ENCODE results near the gene RASGRF2.
"Not testable (repeated sequence)": the region's sequence is repeated elsewhere in the genome, so short reads cannot be mapped to it uniquely, and the experiment has no call there.

RASGRF2 gene

GRCh38 chr5:81045389-81045807 lies 85.2 kb downstream of the RASGRF2 start:
- Histone ChIP-seq H3K27ac (no peak overlapping the region), H3K27me3 (peaks cover 31% of the 10 kb centered on the region), H3K36me3 (no peaks in the 10 kb centered on the region), H3K9me3 (no peaks in the 10 kb centered on the region), H3K4me3 (ENCODE audit: low read depth in 1 of 2, low read length in 1 of 2) (no peak overlapping the region), H3K4me1 (ENCODE audit: control insufficient read depth in 1 of 2, insufficient read depth in 1 of 2, low read depth in 1 of 2, low read length in 1 of 2) (no peaks in the 10 kb centered on the region)
- TF ChIP-seq, protein P1, sequence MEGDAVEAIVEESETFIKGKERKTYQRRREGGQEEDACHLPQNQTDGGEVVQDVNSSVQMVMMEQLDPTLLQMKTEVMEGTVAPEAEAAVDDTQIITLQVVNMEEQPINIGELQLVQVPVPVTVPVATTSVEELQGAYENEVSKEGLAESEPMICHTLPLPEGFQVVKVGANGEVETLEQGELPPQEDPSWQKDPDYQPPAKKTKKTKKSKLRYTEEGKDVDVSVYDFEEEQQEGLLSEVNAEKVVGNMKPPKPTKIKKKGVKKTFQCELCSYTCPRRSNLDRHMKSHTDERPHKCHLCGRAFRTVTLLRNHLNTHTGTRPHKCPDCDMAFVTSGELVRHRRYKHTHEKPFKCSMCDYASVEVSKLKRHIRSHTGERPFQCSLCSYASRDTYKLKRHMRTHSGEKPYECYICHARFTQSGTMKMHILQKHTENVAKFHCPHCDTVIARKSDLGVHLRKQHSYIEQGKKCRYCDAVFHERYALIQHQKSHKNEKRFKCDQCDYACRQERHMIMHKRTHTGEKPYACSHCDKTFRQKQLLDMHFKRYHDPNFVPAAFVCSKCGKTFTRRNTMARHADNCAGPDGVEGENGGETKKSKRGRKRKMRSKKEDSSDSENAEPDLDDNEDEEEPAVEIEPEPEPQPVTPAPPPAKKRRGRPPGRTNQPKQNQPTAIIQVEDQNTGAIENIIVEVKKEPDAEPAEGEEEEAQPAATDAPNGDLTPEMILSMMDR (IDR thresholded peaks at IDR 0.05), result no peak

GRCh38 chr5:81046041-81046440 lies 85.9 kb downstream of the RASGRF2 start:
- no peaks in the 10 kb centered on the region for H3K4me1 ChIP-seq (ENCODE audit: control insufficient read depth in 1 of 2, insufficient read depth in 1 of 2, low read depth in 1 of 2, low read length in 1 of 2)
- no peak overlapping the region for H3K4me3 ChIP-seq (ENCODE audit: low read depth in 1 of 2, low read length in 1 of 2)
- TF ChIP-seq, protein P1 (IDR thresholded peaks at IDR 0.05), result no peak
- peaks cover 31% of the 10 kb centered on the region for H3K27me3 ChIP-seq
- no peaks in the 10 kb centered on the region for H3K36me3 ChIP-seq
- H3K27ac ChIP-seq, result no peak overlapping the region
- no peaks in the 10 kb centered on the region for H3K9me3 ChIP-seq

DNA sequence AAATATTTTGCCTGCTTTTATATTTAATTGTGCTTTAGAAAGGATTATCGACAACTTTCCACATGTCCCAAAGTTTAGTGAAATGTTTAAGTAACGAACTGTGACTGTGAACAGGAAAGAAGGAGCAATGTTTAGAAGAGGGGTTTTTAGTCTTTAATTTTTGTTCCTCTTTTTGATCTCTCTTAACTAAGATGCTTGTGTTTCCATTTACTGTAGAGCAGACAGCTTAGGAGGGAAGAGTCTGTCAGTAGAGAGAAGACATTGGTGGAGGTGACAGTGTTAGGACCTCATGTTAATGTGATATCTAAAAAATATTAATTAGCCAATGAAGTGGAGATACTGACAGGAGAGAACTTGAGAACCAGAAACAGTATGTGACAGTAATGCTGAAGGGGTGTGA lies 92.2 kb downstream of the RASGRF2 start:
- Histone ChIP-seq H3K9me3 (no peaks in the 10 kb centered on the region), H3K36me3 (no peaks in the 10 kb centered on the region)
- TF ChIP-seq, protein P1 (IDR thresholded peaks at IDR 0.05), result no peak

GRCh38 chr5:81053282-81053681 lies 93.1 kb downstream of the RASGRF2 start:
- not testable (repeated sequence) for H3K27me3 ChIP-seq; H3K36me3 ChIP-seq; H3K27ac ChIP-seq; H3K4me3 ChIP-seq (ENCODE audit: low read depth in 1 of 2, low read length in 1 of 2); H3K9me3 ChIP-seq; H3K4me1 ChIP-seq (ENCODE audit: control insufficient read depth in 1 of 2, insufficient read depth in 1 of 2, low read depth in 1 of 2, low read length in 1 of 2)

More for the DNA sequence above, 92.2 kb downstream of the RASGRF2 start:
- Histone ChIP-seq H3K27me3 (peaks cover 15% of the 10 kb centered on the region), H3K27ac (no peak overlapping the region), H3K4me1 (ENCODE audit: control insufficient read depth in 1 of 2, insufficient read depth in 1 of 2, low read depth in 1 of 2, low read length in 1 of 2) (no peaks in the 10 kb centered on the region), H3K4me3 (ENCODE audit: low read depth in 1 of 2, low read length in 1 of 2) (no peak overlapping the region)

- Histone ChIP-seq H3K27me3 (no peaks in the 10 kb centered on the region), H3K36me3 (no peaks in the 10 kb centered on the region)
These were observed 98.0 kb downstream of the RASGRF2 start for GRCh38 chr5:81058121-81058520.

GRCh38 chr5:81065492-81065891 lies 105.3 kb downstream of the RASGRF2 start:
- no peaks in the 10 kb centered on the region for H3K27me3 ChIP-seq
- H3K4me1 ChIP-seq (ENCODE audit: control insufficient read depth in 1 of 2, insufficient read depth in 1 of 2, low read depth in 1 of 2, low read length in 1 of 2), result no peaks in the 10 kb centered on the region
- no peaks in the 10 kb centered on the region for H3K9me3 ChIP-seq
- TF ChIP-seq, protein P1 (IDR thresholded peaks at IDR 0.05), result no peak
- no peak overlapping the region for H3K27ac ChIP-seq
- H3K4me3 ChIP-seq (ENCODE audit: low read depth in 1 of 2, low read length in 1 of 2), result no peak overlapping the region
- H3K36me3 ChIP-seq, result no peaks in the 10 kb centered on the region

More at GRCh38 chr5:81058121-81058520, 98.0 kb downstream of the RASGRF2 start:
- H3K4me3 ChIP-seq (ENCODE audit: low read depth in 1 of 2, low read length in 1 of 2), result no peak overlapping the region
- H3K27ac ChIP-seq, result no peak overlapping the region
- H3K4me1 ChIP-seq (ENCODE audit: control insufficient read depth in 1 of 2, insufficient read depth in 1 of 2, low read depth in 1 of 2, low read length in 1 of 2), result no peaks in the 10 kb centered on the region
- TF ChIP-seq, protein P1 (IDR thresholded peaks at IDR 0.05), result no peak
- H3K9me3 ChIP-seq, result no peaks in the 10 kb centered on the region
